Panc1 (cell line): Measurements from ENCODE around the gene GRAMD1A. TPM values are rescaled to one million over a fixed set of nuclear protein-coding genes. Genes with fewer than 3 reads are reported as not detected.
"Not testable (repeated sequence)": the region's sequence is repeated elsewhere in the genome, so short reads cannot be mapped to it uniquely, and the experiment has no call there.

Experiments used
- ATAC-seq: fragments of 200-7000 bp; cut with Tn5 transposase; 2 replicates; pipeline ENCODE4 v1.9.1; 2020; ENCODE audit warnings: mild to moderate bottlenecking, moderate library complexity
- BruUV-seq: library from RNA; stranded (reverse); fragments of 400-500 nt; replicated peaks from 2 replicates; lab custom pipeline; 2021; lab: Mats Ljungman, UMichigan
- CTCF ChIA-PET: fragments of 300-600 bp; sonication (Branson Sonifier 250); formaldehyde crosslinking; loops from one replicate; lab custom pipeline; 2022; ENCODE audit warnings: antibody characterized with exemption; lab: Charles Lee
- POLR2A ChIA-PET: fragments of 300-600 bp; sonication (Branson Sonifier 250); formaldehyde crosslinking; loops from one replicate; lab custom pipeline; 2022; ENCODE audit warnings: antibody characterized with exemption; lab: Charles Lee
- DNase-seq: peaks from one replicate; pipeline ENCODE4 v3.0.0-alpha.2; 2010; ENCODE audit warnings: low read depth, low spot score
- H3K27ac ChIP-seq: 2 replicates; pipeline ENCODE4 v1.5.1; 2011; ENCODE audit warnings: mild to moderate bottlenecking, low read length, inconsistent platforms
- H3K27me3 ChIP-seq: fragments of 200-500 bp; sonication (Bioruptor generic); 2 replicates; pipeline ENCODE4 v1.6.0; 2014; ENCODE audit warnings: low read length, inconsistent platforms; ENCODE audit not compliant: control insufficient read depth, insufficient read depth
- H3K36me3 ChIP-seq: fragments of 200-500 bp; sonication (Bioruptor generic); 2 replicates; pipeline ENCODE4 v1.5.1; 2014; ENCODE audit warnings: inconsistent platforms, mild to moderate bottlenecking, low read length, moderate library complexity; ENCODE audit not compliant: control insufficient read depth, insufficient read depth
- H3K4me1 ChIP-seq: 2 replicates; pipeline ENCODE4 v1.5.1; 2011; ENCODE audit warnings: inconsistent platforms, mild to moderate bottlenecking, low read length, moderate library complexity; ENCODE audit not compliant: control insufficient read depth, insufficient read depth
- H3K4me3 ChIP-seq, 2 experiments: 2 replicates each; pipeline ENCODE4 v1.5.1; 2011 to 2012; ENCODE audit warnings: low read depth in 2 of 2, low read length in 2 of 2, mild to moderate bottlenecking in 2 of 2, inconsistent platforms in 1 of 2, moderate library complexity in 1 of 2
- H3K9me3 ChIP-seq: fragments of 200-500 bp; sonication (Bioruptor generic); 2 replicates; pipeline ENCODE4 v1.5.1; 2014; ENCODE audit warnings: low read depth, mild to moderate bottlenecking, inconsistent platforms, low read length, moderate library complexity; ENCODE audit not compliant: control insufficient read depth, insufficient read depth
- REST ChIP-seq, 2 experiments: IDR thresholded peaks; 2 replicates each; pipeline ENCODE4 v1.6.1; 2011 to 2012; ENCODE audit warnings: low read depth in 2 of 2, control low read depth in 1 of 2, low read length in 1 of 2, mild to moderate bottlenecking in 1 of 2, moderate library complexity in 1 of 2; ENCODE audit not compliant: insufficient read depth in 1 of 2
- SIN3A ChIP-seq: IDR thresholded peaks from 2 replicates; pipeline ENCODE4 v1.6.1; 2012; ENCODE audit warnings: low read depth, mild to moderate bottlenecking, low read length, moderate library complexity, borderline replicate concordance; ENCODE audit not compliant: insufficient read depth
- TCF7L2 ChIP-seq: IDR thresholded peaks from 2 replicates; pipeline ENCODE4 v1.6.1; 2011; ENCODE audit warnings: mild to moderate bottlenecking, low read depth, low read length, inconsistent platforms
- in situ Hi-C: cut with HindIII; loops from 2 replicates; pipeline ENCODE4 v1.10.0; 2016; ENCODE audit warnings: low sequenced_read_pairs, low pct_unique_long_range_greater_than_20kb
- intact Hi-C: fragments of 100-400 bp; cut with micrococcal nuclease; formaldehyde crosslinking; loops from one replicate; pipeline ENCODE4 v1.10.0; 2022; ENCODE audit not compliant: unreplicated experiment
- total RNA-seq: library from RNA; stranded (reverse); gene quantifications from one replicate; pipeline ENCODE4 v1.2.1, GENCODE V29; 2021; ENCODE audit not compliant: unreplicated experiment

Gene GRAMD1A
- total RNA-seq, 1 experiment from 2014 or later, result 69.9 TPM

- H3K4me3 ChIP-seq, result no peak overlapping the region
- ATAC-seq (no peak), DNase-seq (no peak)
- H3K27me3 ChIP-seq, result no peaks in the 10 kb centered on the region
- no peaks in the 10 kb centered on the region for H3K9me3 ChIP-seq
- ChIA-PET CTCF (interaction anchor here (0.6 kb wide), 2 partner anchors 19 to 509 kb away, joined by 3 to 7 read pairs; no protein-coding TSS in a partner anchor), POLR2A (interaction anchor here (0.6 kb wide), 1 partner anchor 431 kb away, joined by 4 read pairs; no protein-coding TSS in a partner anchor)
- H3K36me3 ChIP-seq, result no peaks in the 10 kb centered on the region
- intact Hi-C loops (loop anchor here (10.0 kb wide), 1 partner anchor 46 kb away; no protein-coding TSS in a partner anchor), in situ Hi-C loops (no loop called here)
- H3K27ac ChIP-seq, result no peak overlapping the region
- no TSS peak for BruUV-seq
- no peak for TF ChIP-seq TCF7L2
- H3K4me1 ChIP-seq, result no peaks in the 10 kb centered on the region
These were observed 48.8 kb downstream of the GRAMD1A start for GRCh38 chr19:35048911-35049411.

- intact Hi-C loops, result loop anchor here (10.0 kb wide), 1 partner anchor 45 kb away; no protein-coding TSS in a partner anchor
- BruUV-seq, result no TSS peak
- H3K4me1 ChIP-seq, result no peaks in the 10 kb centered on the region
- ATAC-seq, result no peak
- in situ Hi-C loops, result no loop called here
- H3K27ac ChIP-seq, result no peak overlapping the region
- H3K27me3 ChIP-seq, result no peaks in the 10 kb centered on the region
- H3K9me3 ChIP-seq, result no peaks in the 10 kb centered on the region
- POLR2A ChIA-PET, result interaction anchor here (0.6 kb wide), 1 partner anchor 431 kb away, joined by 4 read pairs; no protein-coding TSS in a partner anchor
- H3K36me3 ChIP-seq, result no peaks in the 10 kb centered on the region
- DNase-seq, result no peak
- no peak for TF ChIP-seq TCF7L2
- no peak for TF ChIP-seq REST (IDR thresholded peaks at IDR 0.05; ENCODE audit: insufficient read depth in 1 of 2, low read depth in 2 of 2, low read length in 1 of 2)
- TF ChIP-seq SIN3A, result no peak
- CTCF ChIA-PET, result no interaction called here
- H3K4me3 ChIP-seq, result no peak overlapping the region
These were observed 49.3 kb downstream of the GRAMD1A start for GRCh38 chr19:35049456-35049855.

- H3K27me3 ChIP-seq, in situ Hi-C loops, CTCF ChIA-PET, H3K9me3 ChIP-seq, H3K27ac ChIP-seq, H3K4me3 ChIP-seq, H3K36me3 ChIP-seq, DNase-seq, H3K4me1 ChIP-seq, ATAC-seq, BruUV-seq, intact Hi-C loops: not testable (repeated sequence)
- POLR2A ChIA-PET, result interaction anchor here (0.5 kb wide), 1 partner anchor 36 kb away, joined by 5 read pairs; no protein-coding TSS in a partner anchor
These were observed 50.5 kb downstream of the GRAMD1A start for GRCh38 chr19:35050662-35051061.

GRCh38 chr19:35051268-35051667, 51.1 kb downstream of the GRAMD1A start:
- DNase-seq, intact Hi-C loops, H3K4me1 ChIP-seq, H3K27ac ChIP-seq, POLR2A ChIA-PET, ATAC-seq, H3K4me3 ChIP-seq, H3K27me3 ChIP-seq, BruUV-seq, in situ Hi-C loops, CTCF ChIA-PET, H3K36me3 ChIP-seq, H3K9me3 ChIP-seq: not testable (repeated sequence)
